ENCODE data around the gene GPR32.
"Not testable (repeated sequence)": the region's sequence is repeated elsewhere in the genome, so short reads cannot be mapped to it uniquely, and the experiment has no call there.

The GPR32 gene

GRCh38 chr19:50745221-50745620, 25.0 kb upstream of the GPR32 start:
- TF ChIP-seq SP1 (IDR thresholded peaks at IDR 0.05): no peak
- no peak for TF ChIP-seq BHLHE40 (IDR thresholded peaks at IDR 0.05; ENCODE audit: borderline replicate concordance)
- no peak for TF ChIP-seq L3MBTL2 (conservative IDR thresholded peaks at IDR 0.05)
- TF ChIP-seq FOXK2 (IDR thresholded peaks at IDR 0.05): no peak
- TF ChIP-seq ARNT (IDR thresholded peaks at IDR 0.05): no peak
- no peak for TF ChIP-seq ZNF384 (IDR thresholded peaks at IDR 0.05)
- TF ChIP-seq FOXM1 (IDR thresholded peaks at IDR 0.05; ENCODE audit: borderline replicate concordance): no peak
- no peak for TF ChIP-seq ELF4 (IDR thresholded peaks at IDR 0.05)
- no peak for TF ChIP-seq NFRKB (IDR thresholded peaks at IDR 0.05)
- TF ChIP-seq SUZ12 (IDR thresholded peaks at IDR 0.05): no peak
- TF ChIP-seq CTBP1 (IDR thresholded peaks at IDR 0.05; ENCODE audit: borderline replicate concordance): no peak
- no peak for TF ChIP-seq FOXA1 (IDR thresholded peaks at IDR 0.05)
- no peak for TF ChIP-seq PKNOX1 (IDR thresholded peaks at IDR 0.05)
- TF ChIP-seq LEF1 (IDR thresholded peaks at IDR 0.05; ENCODE audit: borderline replicate concordance): no peak
- no peak for TF ChIP-seq HDGF (IDR thresholded peaks at IDR 0.05; ENCODE audit: borderline replicate concordance)
- no peak for TF ChIP-seq TARDBP (IDR thresholded peaks at IDR 0.05)
- CTCF ChIA-PET: no interaction called here
- POLR2A ChIA-PET: no interaction called here
- no peak for DNase-seq (ENCODE audit: extremely low spot score)

DNA sequence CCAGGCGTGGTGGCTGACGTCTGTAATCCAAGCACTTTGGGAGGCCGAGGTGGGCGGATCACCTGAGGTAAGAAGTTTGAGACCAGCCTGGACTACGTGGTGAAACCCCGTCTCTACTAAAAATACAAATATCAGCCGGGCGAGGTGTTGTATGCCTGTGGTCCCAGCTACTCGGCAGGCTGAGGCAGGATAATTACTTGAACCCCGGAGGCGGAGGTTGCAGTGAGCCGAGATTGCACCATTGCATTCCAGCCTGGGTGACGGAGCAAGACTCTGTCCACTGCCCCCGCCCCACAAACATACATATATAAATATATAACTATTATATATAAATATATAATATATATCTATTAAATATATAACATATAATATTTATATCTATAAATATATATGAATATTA, 23.1 kb upstream of the GPR32 start:
- DNase-seq (ENCODE audit: extremely low spot score); CTCF ChIA-PET; POLR2A ChIA-PET: not testable (repeated sequence)

GRCh38 chr19:50749490-50749889, 20.8 kb upstream of the GPR32 start:
- ChIA-PET CTCF (interaction anchor here (1.0 to 1.7 kb wide), 2 partner anchors 25 to 31 kb away, joined by 3 to 5 read pairs; no protein-coding TSS in a partner anchor), POLR2A (no interaction called here)
- TF ChIP-seq FOXK2 (IDR thresholded peaks at IDR 0.05): no peak
- no peak for TF ChIP-seq ZNF384 (IDR thresholded peaks at IDR 0.05)
- no peak for TF ChIP-seq CTBP1 (IDR thresholded peaks at IDR 0.05; ENCODE audit: borderline replicate concordance)
- no peak for TF ChIP-seq FOXM1 (IDR thresholded peaks at IDR 0.05; ENCODE audit: borderline replicate concordance)
- no peak for TF ChIP-seq L3MBTL2 (conservative IDR thresholded peaks at IDR 0.05)
- no peak for TF ChIP-seq LEF1 (IDR thresholded peaks at IDR 0.05; ENCODE audit: borderline replicate concordance)
- DNase-seq (ENCODE audit: extremely low spot score): no peak

GRCh38 chr19:50750010-50750409, 20.3 kb upstream of the GPR32 start:
- ChIA-PET POLR2A (no interaction called here), CTCF (interaction anchor here (1.0 kb wide), 1 partner anchor 31 kb away, joined by 3 read pairs; no protein-coding TSS in a partner anchor)
- TF ChIP-seq FOXM1 (IDR thresholded peaks at IDR 0.05; ENCODE audit: borderline replicate concordance): no peak
- no peak for TF ChIP-seq FOXK2 (IDR thresholded peaks at IDR 0.05)
- TF ChIP-seq L3MBTL2 (conservative IDR thresholded peaks at IDR 0.05): no peak
- DNase-seq (ENCODE audit: extremely low spot score): no peak

DNA sequence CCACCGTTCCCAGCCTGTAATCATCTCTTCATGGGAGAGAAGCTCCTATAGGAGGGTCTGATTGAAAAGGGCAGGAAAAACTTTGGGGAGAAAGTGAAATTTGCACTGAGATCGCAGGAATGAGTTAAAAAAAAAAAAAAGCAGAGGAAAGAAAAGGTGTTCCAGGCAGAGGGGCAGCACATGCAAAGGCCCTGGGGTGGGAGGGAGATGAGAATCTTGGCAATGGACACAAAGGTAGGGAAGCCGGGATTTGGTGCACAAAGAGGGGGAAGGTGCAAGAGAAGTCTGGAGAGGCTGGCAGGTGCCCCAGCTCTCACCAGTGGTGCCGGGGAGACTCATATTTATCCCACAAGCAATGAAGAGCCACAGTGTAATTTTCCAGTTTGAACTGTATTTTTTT, 16.4 kb upstream of the GPR32 start:
- POLR2A ChIA-PET: no interaction called here
- no peak for DNase-seq (ENCODE audit: extremely low spot score)
- CTCF ChIA-PET: no interaction called here
- no peak for TF ChIP-seq FOXM1 (IDR thresholded peaks at IDR 0.05; ENCODE audit: borderline replicate concordance)

- DNase-seq (ENCODE audit: extremely low spot score); POLR2A ChIA-PET; CTCF ChIA-PET: not testable (repeated sequence)
Observed at GRCh38 chr19:50756244-50756643, 14.0 kb upstream of the GPR32 start.

GRCh38 chr19:50757624-50758023, 12.6 kb upstream of the GPR32 start:
- POLR2A ChIA-PET; DNase-seq (ENCODE audit: extremely low spot score); CTCF ChIA-PET: not testable (repeated sequence)

DNA sequence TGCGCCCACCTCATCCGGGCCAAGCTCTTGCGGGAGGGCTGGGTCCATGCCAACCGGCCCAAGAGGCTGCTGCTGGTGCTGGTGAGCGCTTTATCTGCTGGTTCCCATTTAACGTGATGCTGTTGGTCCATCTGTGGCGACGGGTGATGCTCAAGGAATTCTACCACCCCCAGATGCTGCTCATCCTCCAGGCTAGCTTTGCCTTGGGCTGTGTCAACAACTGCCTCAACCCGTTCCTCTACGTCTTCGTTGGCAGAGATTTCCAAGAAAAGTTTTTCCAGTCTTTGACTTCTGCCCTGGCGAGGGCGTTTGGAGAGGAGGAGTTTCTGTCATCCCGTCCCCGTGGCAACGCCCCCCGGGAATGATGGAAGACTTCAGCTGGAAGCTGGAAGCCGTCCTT, 11.2 kb upstream of the GPR32 start:
- not testable (repeated sequence) for DNase-seq (ENCODE audit: extremely low spot score)

GRCh38 chr19:50759886-50760285, 10.4 kb upstream of the GPR32 start:
- POLR2A ChIA-PET: interaction anchor here (0.9 kb wide), 2 partner anchors 20 to 31 kb away, joined by 3 read pairs; no protein-coding TSS in a partner anchor
- DNase-seq (ENCODE audit: extremely low spot score): peak; percentile 38
- CTCF ChIA-PET: no interaction called here
- no peak for TF ChIP-seq SUZ12 (IDR thresholded peaks at IDR 0.05)
- no peak for TF ChIP-seq PKNOX1 (IDR thresholded peaks at IDR 0.05)
- no peak for TF ChIP-seq NFRKB (IDR thresholded peaks at IDR 0.05)
- TF ChIP-seq TARDBP (IDR thresholded peaks at IDR 0.05): no peak
- no peak for TF ChIP-seq BHLHE40 (IDR thresholded peaks at IDR 0.05; ENCODE audit: borderline replicate concordance)
- no peak for TF ChIP-seq SP1 (IDR thresholded peaks at IDR 0.05)
- TF ChIP-seq HDGF (IDR thresholded peaks at IDR 0.05; ENCODE audit: borderline replicate concordance): no peak
- TF ChIP-seq FOXA1 (IDR thresholded peaks at IDR 0.05): no peak

More for the DNA sequence above, 11.2 kb upstream of the GPR32 start:
- POLR2A ChIA-PET: interaction anchor here (0.9 kb wide), 2 partner anchors 20 to 31 kb away, joined by 3 read pairs; no protein-coding TSS in a partner anchor
- CTCF ChIA-PET: not testable (repeated sequence)

DNA sequence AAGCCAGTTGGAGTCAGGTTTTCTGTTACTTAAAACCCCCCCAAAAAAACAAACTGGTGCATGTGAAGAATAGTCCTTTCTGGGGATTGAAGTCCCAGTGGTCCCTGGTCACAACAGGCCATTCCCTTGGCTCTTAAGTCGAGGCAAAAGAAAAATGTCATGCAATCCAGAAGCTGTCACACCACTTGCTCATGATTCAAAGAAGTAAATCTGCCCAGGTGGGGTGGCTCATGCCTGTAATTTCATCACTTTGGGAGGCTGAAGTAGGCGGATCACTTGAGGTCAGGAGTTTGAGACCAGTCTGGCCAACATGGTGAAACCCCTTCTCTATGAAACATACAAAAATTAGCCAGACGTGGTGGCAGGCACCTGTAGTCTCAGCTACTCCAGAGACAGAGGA, 8.8 kb upstream of the GPR32 start:
- CTCF ChIA-PET: interaction anchor here (0.7 kb wide), 1 partner anchor 149 kb away, joined by 4 read pairs; no protein-coding TSS in a partner anchor
- DNase-seq (ENCODE audit: extremely low spot score); POLR2A ChIA-PET: not testable (repeated sequence)

- DNase-seq (ENCODE audit: extremely low spot score); POLR2A ChIA-PET: not testable (repeated sequence)
- CTCF ChIA-PET: interaction anchor here (0.6 kb wide), 1 partner anchor 76 kb away, joined by 5 read pairs; no protein-coding TSS in a partner anchor
Observed at GRCh38 chr19:50763521-50763920, 6.7 kb upstream of the GPR32 start.

Measured in HEK293T (cell line).